GM19035 (cell line): ENCODE measurements around the gene MED27.
"Not testable (repeated sequence)": the region's sequence is repeated elsewhere in the genome, so short reads cannot be mapped to it uniquely, and the experiment has no call there.

Experiments
- ATAC-seq: cut with Tn5 transposase; IDR thresholded peaks from one replicate; pipeline ENCODE4 v1.9.1; 2021; ENCODE audit not compliant: unreplicated experiment

Gene MED27

DNA sequence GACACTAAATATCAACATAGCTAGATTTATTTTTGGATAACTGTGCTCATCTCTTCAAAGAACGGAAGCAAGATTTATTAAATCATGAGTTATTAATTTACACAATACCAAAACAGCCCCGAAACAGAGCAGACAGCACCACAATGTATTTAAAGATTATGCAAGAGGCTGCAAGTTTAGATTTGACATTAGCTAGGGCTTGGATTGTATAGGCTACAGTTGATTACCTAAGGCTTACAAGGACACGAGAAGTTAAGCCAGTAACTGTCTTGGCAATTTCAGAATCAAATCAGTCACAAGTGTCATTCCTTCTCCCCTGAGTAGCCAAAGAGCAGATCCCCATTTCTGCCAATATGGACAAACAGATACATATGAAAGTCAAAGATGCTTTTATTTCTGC, 152.6 kb downstream of the MED27 start:
- ATAC-seq: no peak

DNA sequence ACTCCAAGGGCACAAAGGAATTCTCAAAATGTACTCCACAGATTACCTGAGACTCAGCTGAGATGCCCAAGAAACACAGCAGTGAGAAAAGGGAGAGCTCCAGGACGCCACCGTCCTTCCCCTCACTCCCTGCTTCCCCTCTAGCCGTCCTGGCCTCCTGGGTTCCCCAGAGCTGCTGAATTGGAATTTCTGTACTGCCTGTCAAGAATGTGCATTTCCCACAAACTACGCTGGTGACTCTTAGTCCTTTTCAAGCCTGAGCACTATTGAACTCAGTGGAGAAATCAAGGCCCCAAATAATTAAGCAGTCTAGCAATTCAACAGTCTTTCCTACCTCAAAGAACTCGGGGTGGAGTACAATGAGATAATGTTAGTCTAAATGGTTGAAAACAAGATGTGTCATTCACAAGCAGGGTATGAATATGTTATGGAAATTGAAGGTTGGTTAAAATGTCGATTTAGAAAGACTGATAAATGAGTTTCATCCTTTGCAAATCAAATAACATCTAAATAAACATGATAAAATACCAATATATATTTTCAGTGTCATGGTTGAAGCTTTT, 153.2 kb downstream of the MED27 start:
- no peak for ATAC-seq

DNA sequence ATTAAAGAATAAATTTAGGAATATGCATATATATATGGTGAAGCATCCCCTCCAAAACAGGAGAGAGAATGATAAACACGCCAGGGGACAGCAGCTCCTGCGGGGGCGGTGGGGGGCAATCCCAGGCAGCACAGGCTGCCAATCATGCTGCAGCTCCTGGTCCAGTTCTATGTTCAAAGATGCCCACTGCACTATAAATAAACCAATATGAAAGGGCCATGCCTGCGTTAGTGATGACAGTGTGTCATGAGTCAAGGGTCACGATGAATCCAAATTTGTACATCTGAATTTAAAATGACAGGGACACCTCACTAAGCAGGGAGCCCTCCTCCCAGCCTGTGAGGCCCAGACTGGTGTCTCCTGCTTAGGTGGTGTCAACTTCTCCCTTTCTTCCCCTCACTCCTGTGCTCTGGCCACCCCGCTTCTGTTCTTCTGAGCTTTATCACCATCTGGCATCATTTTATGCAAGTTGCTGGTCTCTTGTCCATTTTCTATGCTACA, 153.9 kb downstream of the MED27 start:
- ATAC-seq: no peak

DNA sequence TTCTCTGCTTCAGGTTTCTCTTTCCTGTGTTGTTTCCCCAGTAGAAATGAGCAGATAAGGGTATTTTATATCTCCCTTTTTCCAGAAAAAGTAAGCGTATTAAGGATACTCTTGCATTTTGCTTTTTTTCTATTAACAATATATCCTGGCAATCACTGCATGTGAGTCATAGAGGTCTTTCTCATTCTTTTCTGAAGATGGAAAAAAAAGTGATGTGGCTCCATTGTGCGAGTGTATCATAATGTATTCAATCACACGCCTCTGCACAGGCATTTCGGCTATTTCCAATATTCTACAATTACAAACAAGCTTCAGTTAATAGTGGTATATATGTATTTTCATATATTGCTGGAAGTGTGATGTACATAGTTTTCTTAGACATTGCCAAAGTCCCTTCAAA, 155.9 kb downstream of the MED27 start:
- ATAC-seq: no peak

DNA sequence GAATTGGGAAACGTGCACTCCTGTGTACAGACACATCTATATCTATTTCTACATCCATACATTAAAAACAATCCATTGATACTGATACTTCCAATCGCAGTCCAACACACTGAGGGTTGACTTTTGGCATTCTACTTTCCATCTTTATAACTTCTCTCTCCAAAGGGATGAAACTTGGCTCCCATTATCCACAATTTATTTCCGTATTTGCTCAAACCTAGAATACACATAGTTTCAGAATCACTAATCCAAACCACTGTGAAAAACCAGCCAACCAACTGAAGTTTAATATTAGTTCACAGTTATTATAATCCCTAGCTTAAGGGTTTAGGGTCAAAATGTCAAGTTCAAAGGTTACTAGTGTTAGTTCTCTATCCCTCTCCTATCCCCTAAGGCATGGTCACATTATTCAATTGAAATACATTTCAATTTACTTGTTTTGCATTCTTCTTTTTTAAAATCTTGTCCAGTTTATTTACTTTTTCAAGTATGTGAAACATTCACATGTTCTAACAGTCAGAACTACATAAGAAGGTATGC, 156.5 kb downstream of the MED27 start:
- no peak for ATAC-seq

DNA sequence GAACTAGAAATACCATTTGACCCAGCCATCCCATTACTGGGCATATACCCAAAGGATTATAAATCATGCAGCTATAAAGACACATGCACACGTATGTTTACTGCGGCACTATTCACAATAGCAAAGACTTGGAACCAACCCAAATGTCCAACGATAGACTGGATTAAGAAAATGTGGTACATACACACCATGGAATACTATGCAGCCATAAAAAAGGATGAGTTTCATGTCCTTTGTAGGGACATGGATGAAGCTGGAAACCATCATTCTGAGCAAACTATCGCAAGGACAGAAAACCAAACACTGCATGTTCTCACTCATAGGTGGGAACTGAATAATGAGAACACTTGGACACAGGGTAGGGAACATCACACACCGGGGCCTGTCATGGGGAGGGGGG, 158.0 kb downstream of the MED27 start:
- not testable (repeated sequence) for ATAC-seq

DNA sequence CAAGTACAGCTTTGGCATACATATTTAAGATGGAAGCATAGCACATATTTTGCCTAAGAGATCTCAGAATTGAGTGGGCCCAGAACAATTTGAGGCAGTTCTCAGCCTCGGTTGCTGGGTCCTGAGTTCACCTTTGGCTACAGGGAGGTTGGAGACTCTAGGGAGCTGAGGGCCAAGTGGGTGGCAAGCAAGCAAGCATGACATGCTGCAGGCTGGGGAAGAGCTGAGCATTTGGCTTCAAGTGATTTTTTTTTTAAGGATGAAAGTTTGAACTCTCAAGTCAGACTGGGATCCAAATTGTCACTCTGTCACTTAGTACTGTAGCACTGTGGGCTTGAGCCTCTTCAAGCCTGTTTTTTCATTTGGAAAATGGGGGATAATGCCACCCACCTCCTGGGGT, 160.5 kb downstream of the MED27 start:
- no peak for ATAC-seq

DNA sequence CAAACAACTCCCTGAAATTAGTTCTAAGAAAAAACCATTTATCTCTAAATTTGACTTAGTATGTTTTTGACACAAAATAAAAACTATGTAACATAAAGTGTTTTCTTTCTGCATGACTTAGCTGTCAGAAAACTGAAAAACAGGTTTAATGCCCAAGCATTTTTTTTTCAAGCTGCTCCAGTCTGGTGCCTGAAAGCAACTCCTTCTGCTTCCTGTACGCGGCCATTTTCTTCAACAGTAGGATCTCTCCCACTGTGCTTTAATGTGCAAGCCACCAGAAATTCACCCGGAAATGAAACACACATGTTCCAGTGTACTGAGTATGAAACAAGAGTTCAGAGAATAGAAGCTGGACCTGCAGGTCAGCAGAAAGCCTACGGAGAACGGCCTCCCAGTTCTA, 161.2 kb downstream of the MED27 start:
- ATAC-seq: no peak

DNA sequence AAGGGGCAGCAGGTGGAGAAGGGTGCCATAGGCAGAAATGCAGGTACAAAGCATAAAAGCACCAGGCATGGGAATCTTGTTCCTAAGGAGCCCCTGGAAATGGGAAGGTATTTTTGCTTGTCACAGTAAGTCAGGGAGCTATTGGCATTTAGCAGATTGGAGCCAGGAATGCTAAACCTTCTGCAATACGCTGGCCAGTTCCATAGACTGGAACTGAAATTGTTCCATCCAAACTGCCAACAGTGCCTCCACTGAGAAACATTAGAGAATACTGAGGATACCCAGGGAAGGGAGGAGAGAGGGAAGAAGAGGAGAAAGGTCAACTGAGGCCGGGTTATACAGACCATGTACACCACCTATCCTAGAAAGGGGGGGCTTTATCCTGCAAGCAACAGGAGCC, 162.7 kb downstream of the MED27 start:
- ATAC-seq: no peak

DNA sequence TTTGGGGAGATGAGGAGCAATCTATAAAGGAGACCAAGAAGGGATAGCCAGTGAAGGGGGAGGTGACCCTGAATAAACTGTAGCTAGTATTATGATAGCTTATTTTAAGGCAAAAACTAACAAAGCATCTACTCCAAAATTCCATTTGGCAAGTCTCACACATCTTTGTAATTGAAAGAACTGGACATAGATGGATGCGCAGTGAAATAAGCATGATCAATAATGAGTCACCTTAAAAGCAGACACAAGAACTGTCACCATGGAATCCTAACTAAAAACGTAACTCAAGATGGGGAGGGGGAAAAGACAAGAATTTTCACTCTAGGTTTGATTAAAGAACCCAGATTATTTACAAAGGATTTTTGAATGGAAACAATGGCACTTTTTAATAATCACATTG, 164.5 kb downstream of the MED27 start:
- no peak for ATAC-seq

DNA sequence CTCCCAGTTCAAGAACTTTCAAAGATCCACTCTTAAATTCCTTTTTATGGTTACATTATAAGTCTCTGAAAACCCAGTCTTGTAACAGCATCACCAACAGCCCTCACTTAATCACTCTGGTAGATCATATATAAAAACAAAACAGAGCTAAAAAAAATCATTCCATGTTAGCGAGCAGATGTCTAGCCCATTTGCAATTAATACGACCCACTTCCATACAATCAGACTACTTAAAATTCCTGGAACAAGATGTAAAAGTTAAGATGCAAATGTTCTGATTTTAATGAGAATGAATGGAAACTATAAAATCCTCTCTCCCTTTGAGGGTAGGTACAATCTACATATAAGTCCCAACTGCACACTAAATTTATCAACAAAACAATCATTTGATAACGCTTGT, 167.0 kb downstream of the MED27 start:
- no peak for ATAC-seq

DNA sequence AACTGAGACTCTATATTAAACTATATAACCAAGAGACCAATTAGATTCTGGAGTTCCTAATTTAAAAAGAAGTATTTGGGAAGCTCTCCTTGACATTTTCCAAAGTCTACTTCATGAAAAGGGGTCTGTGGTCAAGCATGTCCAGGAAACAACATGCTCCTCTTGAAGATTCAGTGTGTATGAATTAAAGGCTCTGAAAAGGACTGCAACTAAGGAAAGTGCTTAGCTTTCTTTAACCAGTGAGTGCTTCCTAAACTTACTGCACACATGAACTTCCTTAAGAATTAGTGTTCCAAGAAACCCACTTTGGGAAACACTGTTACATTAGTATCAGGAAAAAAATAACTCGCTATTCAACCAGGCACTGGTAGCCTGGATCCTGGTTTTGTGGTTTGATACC, 167.6 kb downstream of the MED27 start:
- no peak for ATAC-seq

DNA sequence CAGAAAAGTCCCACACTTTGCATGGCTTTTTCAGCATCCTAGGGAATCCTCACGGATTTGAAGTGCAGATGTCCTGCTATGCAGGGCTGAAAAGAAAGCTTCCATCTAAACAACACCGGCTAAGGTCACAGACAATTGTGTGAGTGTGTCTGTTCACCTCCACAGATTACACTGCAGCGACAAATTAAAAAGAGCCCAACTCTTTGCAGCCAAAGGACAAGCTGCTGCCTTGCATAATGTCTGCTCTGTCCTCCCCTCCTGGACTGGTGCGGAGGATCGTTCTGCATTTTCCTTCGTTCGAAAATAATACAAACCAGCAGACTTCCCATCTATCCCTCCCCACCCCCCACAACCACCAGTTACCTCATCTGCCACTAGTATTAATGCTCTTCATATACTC, 169.1 kb downstream of the MED27 start:
- ATAC-seq: no peak

DNA sequence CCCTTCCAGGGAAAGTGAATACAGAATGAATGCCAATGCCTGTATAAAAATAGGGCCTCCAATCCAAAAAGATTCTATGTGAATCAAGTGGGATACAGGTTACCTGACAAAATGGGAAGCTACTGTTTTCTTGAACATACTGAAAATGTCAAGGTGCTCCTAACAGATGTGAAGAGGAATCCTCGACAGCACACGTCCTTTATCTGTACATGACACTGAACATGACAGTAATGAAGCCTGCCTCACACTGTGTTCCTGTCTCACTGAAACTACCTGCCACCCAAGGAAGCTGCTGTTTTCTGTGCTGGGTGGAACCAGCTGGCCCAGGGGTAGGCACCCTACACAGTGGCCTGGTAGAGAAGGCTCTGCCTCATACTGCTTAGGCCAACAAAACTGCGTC, 174.5 kb downstream of the MED27 start:
- no peak for ATAC-seq

DNA sequence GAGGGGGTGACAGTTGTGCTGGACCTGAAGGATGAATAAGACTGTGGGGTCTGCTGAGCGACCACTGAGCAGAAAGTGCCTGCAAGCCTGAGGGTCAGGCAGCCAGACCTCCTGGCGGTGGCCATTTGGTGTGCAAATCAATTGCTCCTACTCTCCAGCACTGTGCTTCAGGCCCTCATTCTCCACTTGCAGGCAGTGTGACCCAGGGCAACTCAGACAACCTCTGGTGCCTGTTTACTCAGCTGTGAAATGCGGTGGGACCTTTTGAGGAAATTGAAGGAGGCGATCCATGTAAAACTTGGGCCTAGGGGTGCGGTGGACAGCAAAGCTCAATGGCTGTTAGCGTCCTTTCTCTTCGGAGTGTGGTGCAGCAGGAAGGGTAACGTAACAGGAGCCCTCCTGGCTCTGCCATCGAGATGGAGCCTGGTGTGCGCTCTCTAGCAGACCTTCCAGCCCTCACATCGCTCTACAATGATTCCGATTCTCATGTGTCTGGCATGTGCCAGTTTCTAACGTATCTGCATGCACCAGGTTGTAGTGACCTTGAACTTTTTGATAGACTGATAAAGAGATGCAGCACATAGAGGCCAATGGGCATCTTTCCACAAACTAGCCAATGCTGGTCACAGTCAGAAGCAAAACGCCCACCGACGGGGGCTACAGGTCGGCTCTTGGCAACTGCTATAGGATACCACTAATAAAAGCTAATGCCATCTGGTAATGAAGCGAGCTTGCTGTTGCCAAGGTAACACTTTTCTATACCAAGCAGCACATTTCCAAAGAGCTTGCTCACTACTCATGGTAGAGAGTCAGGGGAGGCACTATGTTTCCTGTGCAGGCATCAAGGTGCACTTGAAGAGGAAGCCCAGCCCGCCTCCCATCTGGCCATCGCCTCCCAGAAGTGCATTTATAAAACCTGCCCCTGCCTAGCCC, 180.1 kb downstream of the MED27 start:
- ATAC-seq: no peak

DNA sequence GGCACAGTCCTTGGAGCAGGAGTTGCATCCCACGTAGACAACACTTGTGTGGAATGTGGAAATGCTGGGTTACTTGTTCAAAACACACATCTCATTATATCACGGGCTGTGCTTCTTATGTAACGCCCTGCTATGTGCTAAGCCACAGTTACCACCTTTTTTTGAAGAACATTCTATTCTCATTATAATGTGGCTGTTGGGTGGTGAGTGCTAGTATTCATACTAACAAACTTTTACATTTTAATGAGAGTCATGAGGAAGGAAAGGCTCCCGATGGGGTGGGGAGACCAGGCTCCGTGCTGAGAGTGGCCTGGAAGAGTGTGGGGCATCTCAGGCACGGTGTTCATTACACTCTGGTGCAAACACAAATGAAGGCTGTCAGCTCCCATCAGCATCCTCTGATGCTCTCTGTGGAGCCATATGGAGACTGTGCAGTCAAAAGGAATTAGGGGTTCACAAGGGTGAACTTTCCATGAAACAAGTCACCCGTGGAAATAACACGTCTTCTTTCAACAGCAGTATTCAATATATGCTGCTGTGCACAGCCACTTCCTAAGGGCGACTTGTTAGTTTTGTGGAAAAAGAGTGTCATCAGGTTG, 186.7 kb downstream of the MED27 start:
- no peak for ATAC-seq

DNA sequence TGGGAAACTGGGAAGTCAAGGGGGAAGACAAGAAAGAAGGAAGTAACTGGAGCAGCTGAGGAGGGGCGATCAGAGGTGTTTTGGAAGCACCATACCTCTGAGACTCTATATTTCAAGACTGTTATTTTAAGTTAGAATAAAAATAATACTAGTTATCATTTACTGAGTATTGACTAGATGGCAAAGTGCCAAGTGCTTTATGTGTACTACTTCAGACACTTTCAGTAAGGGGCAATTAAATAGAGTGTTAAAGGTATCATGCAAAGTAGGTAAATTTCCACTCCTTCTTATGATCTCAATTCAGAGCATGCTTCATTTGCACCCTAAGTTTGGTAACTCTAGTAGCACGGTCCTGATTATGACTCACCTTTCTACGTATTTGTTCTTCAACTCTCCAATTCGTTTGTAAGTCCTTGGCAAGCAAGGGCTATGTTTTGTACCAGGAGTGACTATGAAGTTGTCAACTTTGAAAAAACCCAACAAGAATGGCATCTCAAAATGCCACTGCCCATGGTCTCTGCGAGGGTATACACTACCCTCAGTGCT, 187.4 kb downstream of the MED27 start:
- ATAC-seq: no peak

DNA sequence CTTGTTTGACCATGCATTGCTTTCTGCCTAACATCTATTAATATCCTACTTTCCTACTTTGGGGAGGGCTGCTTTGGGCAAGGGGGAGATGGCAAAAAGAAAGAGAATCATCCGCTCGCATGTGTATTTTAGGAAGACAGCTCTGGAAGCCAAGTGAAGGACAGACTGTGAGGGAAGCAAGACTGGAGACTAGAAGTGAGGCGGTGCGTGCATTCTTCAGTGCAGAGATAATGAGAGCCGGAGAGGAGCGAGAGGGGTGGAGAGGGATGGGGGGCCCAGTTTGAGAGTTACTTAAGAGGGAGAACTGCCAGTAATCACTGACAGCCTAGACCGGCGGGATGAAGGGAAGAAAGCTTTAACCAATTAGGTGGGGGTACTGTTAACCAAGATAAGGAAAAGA, 188.1 kb downstream of the MED27 start:
- no peak for ATAC-seq

DNA sequence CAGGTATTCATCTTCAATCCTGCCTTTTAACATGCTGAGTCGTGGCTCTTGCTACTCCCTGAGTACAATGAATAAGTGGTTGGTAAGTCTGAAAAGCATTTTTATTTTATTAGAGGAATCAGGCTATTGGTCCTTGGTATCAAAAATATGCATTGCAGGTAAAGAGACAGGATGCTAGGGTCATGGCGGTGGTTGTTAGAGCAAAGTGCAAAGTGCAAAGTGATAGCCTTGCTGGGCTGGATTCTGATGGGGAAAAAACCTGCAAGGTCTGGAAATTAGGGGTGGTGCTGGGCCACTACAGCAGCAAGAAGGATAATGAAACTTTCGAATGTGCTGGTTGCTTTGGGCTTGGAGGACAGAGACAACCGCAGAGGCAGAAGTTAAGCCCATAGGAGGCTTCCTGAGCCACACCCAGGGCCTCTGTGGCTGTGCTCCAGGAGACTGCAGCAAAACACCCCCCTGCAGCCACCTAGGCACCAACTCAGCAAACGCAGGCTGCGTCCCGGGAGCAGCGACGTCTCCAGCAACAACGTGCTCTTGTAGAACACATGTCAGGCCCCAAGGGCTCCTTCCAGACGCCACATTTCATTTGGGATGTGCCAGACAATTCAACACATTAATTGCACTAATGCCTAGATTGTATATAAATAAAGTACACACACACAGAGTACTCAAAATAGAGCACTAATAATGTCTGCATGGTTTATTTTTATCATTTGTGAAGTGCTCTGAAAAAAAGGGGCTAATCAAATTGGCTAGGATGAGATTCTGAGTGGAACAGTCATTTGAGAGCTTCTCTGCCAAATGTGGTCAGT, 190.0 kb downstream of the MED27 start:
- no peak for ATAC-seq

DNA sequence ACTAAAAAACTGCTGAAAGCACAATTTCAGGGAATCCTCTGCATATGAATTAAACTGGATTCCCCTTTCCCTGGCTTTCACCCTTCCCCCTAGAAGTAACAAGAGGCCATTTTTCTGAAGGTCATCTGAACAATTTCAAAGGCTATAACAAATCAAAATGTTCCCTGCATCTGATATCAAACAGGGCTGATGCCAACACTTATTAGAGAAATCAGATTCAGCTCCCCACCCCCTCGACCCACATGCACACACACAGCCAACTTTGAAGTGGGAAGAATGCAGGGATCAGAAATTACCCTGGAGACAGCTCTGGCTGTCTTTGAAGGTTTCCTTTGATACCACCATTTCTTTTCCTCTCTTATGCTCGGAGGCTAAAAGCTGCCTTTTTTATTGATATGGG, 190.7 kb downstream of the MED27 start:
- ATAC-seq: no peak

DNA sequence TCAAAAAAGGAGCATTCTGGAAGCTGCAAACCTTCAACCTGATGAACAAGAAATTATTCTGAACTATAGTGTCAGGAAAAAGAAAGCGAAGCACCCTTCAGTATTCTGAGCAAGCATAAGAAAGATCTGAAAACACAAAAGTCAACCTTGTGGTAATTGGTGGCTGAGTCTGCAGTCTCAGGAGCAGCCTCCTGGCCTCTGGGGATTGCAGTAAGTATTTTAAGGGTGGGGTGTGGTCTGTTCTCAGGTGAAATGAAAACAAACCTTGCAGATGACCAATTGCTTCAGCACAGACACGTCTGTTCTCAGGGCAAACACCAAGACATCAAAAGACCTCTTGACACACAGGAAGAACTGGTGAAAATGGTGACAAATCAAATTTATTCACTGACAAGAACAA, 192.0 kb downstream of the MED27 start:
- no peak for ATAC-seq
